ENCODE results near the gene BNC1. TPM values are rescaled to one million over a fixed set of nuclear protein-coding genes. Genes with fewer than 3 reads are reported as not detected.

Gene BNC1
- total RNA-seq, 2 experiments from 2014 or later: not detected

DNA sequence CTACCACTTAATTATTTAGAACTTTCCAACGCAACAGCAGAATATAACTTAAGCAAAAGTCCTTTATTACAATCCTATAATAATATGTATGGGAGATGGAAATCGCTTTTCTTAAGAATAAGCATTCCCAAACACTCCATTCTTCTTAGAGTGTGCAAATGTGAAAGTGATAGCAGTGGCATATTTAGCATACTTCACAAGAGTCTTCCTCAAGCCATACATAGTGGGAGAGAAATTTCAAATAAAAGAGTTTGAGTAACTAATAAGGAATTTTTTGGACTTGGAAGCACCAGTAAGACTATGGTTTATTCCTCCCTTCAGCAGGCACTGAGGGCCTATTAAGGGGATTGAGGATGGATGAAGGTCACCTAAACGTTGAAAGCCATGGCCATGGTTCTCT is 22.1 kb upstream of the BNC1 start:
- DNase-seq: no peak
- Mint-ChIP-seq H3K36me3 (no peaks in the 10 kb centered on the region), H3K9me3 (ENCODE audit: low read depth) (no peaks in the 10 kb centered on the region), H3K27me3 (peaks cover 22% of the 10 kb centered on the region), H3K27ac (no peak overlapping the region), H3K4me1 (no peaks in the 10 kb centered on the region), H3K4me3 (no peak overlapping the region)
- CTCF ChIA-PET: no interaction called here
- ATAC-seq: no peak

DNA sequence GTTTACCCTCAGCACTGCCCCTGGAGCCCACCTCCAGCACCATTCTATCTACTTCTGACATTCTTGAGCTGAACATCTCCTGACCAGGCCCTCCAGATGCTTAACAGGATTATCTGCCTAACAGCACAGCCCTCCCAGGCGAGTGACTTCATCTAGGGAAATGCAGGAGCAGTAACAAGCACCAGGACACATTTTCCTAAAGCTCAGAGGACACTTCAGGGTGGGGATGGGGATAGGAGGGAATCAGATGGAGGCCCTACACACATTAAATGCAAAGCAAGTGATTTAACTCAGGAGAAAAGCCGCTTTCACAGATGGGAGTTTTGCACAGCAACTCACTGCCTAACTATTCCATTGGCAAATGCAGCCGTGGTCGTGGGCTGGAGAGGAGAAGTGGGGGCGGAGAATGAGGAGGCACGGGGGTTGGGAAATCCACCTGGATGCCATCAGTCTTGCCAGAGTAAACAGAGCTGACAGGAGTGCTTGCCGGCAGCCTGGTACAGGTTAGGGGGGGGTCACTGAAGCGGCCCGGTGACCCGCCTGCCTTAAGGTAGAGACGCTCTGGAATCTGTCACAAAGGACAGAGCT is 21.3 kb upstream of the BNC1 start:
- Mint-ChIP-seq H3K27ac (no peak overlapping the region), H3K36me3 (no peaks in the 10 kb centered on the region), H3K9me3 (ENCODE audit: low read depth) (no peaks in the 10 kb centered on the region), H3K4me3 (no peak overlapping the region), H3K27me3 (peaks cover 22% of the 10 kb centered on the region), H3K4me1 (no peaks in the 10 kb centered on the region)
- DNase-seq (no peak), ATAC-seq (no peak)
- CTCF ChIA-PET: no interaction called here

DNA sequence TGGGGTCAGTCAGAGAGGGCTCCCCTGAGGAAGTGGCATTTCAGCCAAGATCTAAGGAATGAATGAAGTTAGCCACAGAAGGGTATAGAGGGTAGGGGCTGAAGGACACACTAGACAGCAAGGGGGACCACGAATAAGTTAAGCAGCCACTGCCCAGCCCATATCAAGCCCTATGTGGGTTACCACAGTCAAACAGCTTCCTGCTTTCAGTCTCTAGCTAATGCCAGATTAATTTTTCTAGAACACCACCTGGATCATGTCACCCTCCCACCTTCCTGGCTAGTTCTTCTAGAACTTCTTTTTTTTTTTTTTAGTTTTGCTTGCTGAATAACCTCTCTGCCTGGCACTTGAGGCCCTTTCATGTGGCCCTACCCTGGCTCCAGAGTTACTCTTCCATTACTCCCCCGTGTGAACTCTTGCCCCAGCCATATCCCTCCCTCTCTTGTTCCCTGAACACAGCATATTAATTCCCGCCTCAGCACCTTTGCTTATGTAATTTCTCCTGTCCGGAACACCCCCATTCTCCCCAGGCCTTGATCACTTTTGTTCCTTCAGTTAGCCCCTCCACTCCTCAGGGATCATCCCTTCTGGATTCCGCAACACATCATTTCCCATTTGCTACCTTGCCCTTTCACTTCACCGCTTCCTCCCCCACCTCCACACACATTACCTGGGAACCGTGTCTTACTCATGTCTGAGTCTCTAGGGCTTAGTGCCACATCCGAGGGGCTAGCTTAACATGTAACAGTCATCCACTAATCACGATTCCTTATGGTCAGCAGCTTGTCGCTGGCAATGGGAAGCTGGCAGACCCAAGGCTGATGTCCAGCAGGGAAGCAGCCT is 20.6 kb upstream of the BNC1 start:
- Mint-ChIP-seq H3K4me3 (no peak overlapping the region), H3K36me3 (no peaks in the 10 kb centered on the region), H3K9me3 (ENCODE audit: low read depth) (no peaks in the 10 kb centered on the region), H3K27ac (no peak overlapping the region), H3K4me1 (no peaks in the 10 kb centered on the region), H3K27me3 (peaks cover 24% of the 10 kb centered on the region)
- ATAC-seq (no peak), DNase-seq (no peak)
- CTCF ChIA-PET: no interaction called here

DNA sequence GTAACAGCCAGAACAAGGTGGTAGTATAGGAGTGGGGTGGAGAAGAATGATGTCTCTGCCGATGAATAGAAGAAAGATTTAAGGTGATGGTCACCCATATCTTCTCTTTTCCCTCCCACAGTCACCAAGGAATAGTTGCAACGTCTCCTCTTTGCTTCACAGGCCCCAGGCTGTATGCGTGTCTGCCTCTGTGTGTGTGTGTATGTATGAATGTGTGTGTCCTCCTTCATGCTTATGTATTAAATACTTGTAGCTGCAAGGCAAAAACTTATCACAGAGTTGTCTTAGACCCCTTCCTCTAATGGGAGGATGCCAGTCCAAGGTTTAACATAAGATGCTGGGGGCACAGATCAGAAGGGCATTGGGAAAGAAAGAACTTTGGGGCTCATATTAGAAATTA is 19.1 kb upstream of the BNC1 start:
- Mint-ChIP-seq H3K4me3 (no peak overlapping the region), H3K4me1 (no peaks in the 10 kb centered on the region), H3K27ac (no peak overlapping the region), H3K9me3 (ENCODE audit: low read depth) (no peaks in the 10 kb centered on the region), H3K36me3 (no peaks in the 10 kb centered on the region), H3K27me3 (peaks cover 30% of the 10 kb centered on the region)
- ATAC-seq (no peak), DNase-seq (no peak)
- CTCF ChIA-PET: no interaction called here

DNA sequence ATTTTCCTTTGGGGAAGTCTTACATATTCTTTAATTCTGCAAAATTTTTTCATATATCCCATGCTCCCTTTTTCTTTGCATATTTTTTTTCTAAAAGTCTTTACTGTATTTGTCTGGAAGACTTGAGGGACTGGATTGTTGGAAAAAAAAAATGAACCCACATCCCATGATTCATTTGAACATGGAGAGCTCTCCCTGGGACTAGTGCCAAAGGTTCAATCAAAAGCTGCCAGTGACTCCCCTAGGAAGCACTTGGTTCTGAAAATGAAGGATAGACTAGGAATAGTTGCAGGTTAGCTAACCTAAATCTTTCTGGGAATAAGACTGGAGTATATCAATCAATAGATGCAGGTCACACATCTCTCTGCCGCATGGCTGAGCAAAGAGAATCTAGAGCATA is 16.4 kb upstream of the BNC1 start:
- H3K9me3 Mint-ChIP-seq (ENCODE audit: low read depth): no peaks in the 10 kb centered on the region
- peaks cover 34% of the 10 kb centered on the region for H3K27me3 Mint-ChIP-seq

DNA sequence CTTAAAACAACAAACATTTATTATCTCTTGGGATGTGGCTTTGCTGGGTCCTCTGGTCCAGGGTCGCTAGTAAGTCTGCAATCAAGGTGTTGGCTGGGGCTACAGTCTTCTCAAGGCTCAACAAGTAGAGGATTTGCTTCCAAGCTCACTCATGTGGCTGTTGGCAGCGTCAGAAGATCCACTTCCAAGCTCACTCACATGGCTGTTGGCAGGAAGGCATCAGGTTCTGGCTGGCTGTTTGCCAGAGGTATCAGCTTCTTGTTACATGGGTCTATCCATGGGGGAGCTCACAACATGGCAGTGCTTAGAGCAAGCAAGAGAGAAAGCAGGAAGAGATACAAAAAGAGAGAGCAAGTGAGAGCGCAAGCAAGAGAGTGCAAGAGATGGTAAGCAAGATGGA is 15.0 kb upstream of the BNC1 start:
- Mint-ChIP-seq H3K4me1 (no peaks in the 10 kb centered on the region), H3K9me3 (ENCODE audit: low read depth) (no peaks in the 10 kb centered on the region), H3K27me3 (peaks cover 32% of the 10 kb centered on the region), H3K4me3 (no peak overlapping the region), H3K36me3 (no peaks in the 10 kb centered on the region), H3K27ac (no peak overlapping the region)
- no peak for ATAC-seq
- CTCF ChIA-PET: no interaction called here
- DNase-seq: no peak

More for the DNA sequence above, 16.4 kb upstream of the BNC1 start:
- CTCF ChIA-PET: no interaction called here
- Mint-ChIP-seq H3K36me3 (no peaks in the 10 kb centered on the region), H3K27ac (no peak overlapping the region), H3K4me1 (no peaks in the 10 kb centered on the region), H3K4me3 (no peak overlapping the region)
- DNase-seq (no peak), ATAC-seq (no peak)

DNA sequence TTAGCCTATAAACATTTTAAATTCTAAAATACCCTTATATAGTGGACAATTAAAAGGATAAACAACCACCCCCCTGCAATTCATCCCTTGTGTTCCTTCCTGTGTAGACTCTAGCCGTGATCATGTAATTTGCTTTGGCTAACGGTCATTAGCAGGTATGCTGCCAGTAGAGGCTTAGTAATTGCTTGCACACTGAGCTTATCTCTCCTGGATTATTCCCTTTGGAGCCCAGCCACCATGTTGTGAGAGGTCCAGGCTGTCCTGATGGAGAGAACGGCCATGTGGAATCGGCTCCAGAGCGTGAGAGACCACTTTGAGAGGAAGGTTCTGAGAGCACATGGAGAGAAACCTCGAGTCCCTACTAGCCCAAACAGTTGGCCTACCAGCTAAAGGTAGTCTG is 11.0 kb upstream of the BNC1 start:
- no peaks in the 10 kb centered on the region for H3K4me1 Mint-ChIP-seq
- no peaks in the 10 kb centered on the region for H3K36me3 Mint-ChIP-seq
- no peaks in the 10 kb centered on the region for H3K9me3 Mint-ChIP-seq (ENCODE audit: low read depth)
- H3K27ac Mint-ChIP-seq: no peak overlapping the region
- no peak for DNase-seq
- no peak for ATAC-seq
- CTCF ChIA-PET: no interaction called here
- no peak overlapping the region for H3K4me3 Mint-ChIP-seq
- peaks cover 19% of the 10 kb centered on the region for H3K27me3 Mint-ChIP-seq

DNA sequence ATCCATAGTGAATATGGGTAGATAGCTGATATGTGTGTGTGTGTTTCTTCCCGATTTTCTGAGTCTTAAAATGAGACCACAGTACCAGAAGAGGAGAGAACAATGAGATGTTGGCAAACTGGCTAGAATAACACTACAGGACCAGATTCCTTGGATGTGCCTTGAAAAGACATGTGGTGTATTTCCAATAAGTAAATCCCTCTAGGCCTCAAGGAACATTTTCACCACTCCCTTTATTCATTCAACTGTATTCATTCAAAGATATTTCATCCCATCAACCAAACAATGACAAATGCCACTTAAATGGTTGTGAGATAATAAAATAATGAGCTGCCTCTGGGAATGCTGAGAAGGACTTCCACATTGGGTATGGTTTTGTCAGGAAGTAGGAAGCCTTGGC is 8.7 kb upstream of the BNC1 start:
- H3K4me3 Mint-ChIP-seq: no peak overlapping the region
- H3K27me3 Mint-ChIP-seq: peaks cover 21% of the 10 kb centered on the region
- H3K27ac Mint-ChIP-seq: no peak overlapping the region
- H3K9me3 Mint-ChIP-seq (ENCODE audit: low read depth): no peaks in the 10 kb centered on the region
- CTCF ChIA-PET: no interaction called here
- H3K4me1 Mint-ChIP-seq: no peaks in the 10 kb centered on the region
- ATAC-seq (no peak), DNase-seq (no peak)
- no peaks in the 10 kb centered on the region for H3K36me3 Mint-ChIP-seq

DNA sequence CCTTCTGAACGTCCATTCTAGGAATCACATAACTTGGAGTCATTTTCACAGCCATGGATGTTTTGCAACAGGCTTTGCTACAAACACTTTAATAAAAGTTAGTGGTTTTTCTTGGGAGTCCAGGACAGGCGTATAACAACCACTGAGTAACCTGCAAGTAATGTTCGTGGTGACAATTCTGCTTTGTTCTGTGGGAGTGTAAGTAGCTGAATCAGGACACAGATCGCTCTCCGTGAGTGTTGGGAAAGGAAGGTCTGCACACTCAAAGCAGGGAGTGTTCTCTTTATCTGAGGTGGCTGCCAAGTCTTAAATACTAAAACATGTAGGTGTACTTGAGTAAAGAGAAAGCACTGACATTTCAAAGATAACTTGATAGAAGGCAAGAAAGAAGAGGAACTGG is 7.9 kb upstream of the BNC1 start:
- DNase-seq: no peak
- no peak for ATAC-seq
- H3K4me1 Mint-ChIP-seq: no peaks in the 10 kb centered on the region
- no peaks in the 10 kb centered on the region for H3K36me3 Mint-ChIP-seq
- no peak overlapping the region for H3K27ac Mint-ChIP-seq
- H3K4me3 Mint-ChIP-seq: no peak overlapping the region
- H3K27me3 Mint-ChIP-seq: peaks cover 25% of the 10 kb centered on the region
- H3K9me3 Mint-ChIP-seq (ENCODE audit: low read depth): no peaks in the 10 kb centered on the region
- CTCF ChIA-PET: no interaction called here

DNA sequence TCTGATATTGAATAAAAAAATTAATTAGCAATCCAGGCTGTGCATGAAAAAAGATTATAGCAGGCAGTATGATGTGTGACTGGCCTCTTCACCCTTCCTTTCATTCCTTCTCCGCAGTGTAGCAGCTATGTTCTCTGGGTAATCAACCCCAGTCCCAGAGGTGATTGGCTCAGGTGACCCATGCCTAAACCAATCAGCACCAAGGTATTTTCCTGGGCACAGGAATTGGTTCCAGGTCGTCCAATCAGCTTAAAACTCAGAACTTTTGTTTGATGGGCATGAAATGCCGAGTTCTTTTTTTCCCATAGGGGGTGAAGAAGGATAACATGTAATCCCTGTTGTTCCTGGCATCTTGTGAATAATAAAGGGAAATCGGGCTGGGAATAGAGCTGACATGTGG is 5.8 kb upstream of the BNC1 start:
- H3K9me3 Mint-ChIP-seq (ENCODE audit: low read depth): no peaks in the 10 kb centered on the region
- DNase-seq: no peak
- peaks cover 39% of the 10 kb centered on the region for H3K27me3 Mint-ChIP-seq
- H3K36me3 Mint-ChIP-seq: no peaks in the 10 kb centered on the region
- no peaks in the 10 kb centered on the region for H3K4me1 Mint-ChIP-seq
- H3K4me3 Mint-ChIP-seq: no peak overlapping the region
- CTCF ChIA-PET: no interaction called here
- no peak overlapping the region for H3K27ac Mint-ChIP-seq
- ATAC-seq: no peak

DNA sequence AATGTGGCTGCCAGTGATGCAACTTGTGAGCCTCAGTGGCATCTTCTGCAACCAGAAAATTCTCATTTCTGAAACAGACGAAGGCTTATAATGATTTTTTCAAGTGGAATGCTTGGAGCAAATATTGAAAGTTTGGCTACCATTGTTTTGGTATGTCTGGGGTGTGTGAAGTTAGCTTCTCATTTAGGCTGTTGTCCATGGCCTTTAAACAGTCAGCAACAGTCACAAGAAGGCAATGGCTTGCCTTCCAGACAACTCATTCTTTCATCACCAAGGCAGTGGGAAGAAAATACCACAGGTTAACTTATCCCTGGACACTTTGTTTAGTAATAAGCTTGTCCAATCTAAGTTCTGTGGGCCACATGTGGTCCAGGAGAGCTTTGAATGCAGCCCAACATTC is 4.7 kb upstream of the BNC1 start:
- no peaks in the 10 kb centered on the region for H3K9me3 Mint-ChIP-seq (ENCODE audit: low read depth)
- CTCF ChIA-PET: no interaction called here
- no peak overlapping the region for H3K27ac Mint-ChIP-seq
- H3K4me3 Mint-ChIP-seq: no peak overlapping the region
- H3K4me1 Mint-ChIP-seq: peaks cover 2% of the 10 kb centered on the region
- H3K27me3 Mint-ChIP-seq: peaks cover 44% of the 10 kb centered on the region
- DNase-seq (no peak), ATAC-seq (no peak)
- no peaks in the 10 kb centered on the region for H3K36me3 Mint-ChIP-seq

DNA sequence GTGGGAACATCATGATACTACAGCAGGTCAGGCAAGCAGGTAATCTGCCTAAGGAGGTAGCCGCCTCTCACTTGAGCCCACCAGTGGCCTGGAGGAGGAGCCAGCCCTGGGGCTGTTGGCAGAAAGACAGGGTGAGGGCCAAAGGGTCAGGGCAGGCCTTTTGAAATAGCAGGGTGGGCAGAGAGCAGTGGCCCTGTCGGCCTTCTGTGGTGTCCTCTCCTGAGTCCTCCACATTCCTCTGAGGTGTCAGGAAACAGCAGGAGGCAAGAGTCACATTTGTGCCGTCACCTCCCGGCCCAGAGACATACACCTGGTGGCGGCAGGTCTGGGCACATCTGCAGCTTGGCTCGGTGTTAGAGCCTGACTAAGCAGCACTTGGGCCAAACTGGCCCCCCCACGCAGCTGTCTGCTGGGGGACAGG is 3.9 kb upstream of the BNC1 start:
- CTCF ChIA-PET: no interaction called here

DNA sequence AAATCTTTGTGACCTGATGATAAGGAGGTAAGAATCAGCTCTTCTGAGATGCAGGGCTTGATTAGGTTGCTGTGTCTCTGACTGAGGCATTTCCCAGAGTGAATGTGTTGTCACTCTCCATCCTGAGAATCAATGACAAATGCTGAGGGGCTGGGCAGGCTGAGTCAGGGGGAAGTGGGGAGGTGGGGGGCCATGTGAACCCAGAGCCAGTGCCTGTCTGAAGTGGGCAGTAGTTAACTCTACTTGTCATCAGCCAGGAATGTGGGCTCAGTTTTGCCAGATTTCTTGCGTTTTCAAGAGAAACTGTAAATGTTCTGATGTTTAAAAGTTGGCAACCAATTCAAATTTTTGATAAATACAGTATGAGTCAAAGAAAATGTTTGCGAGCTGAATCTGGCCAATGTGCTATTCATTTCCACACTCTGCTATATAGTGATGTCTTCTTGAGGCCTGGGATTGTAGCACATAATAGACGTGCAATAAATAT is 3.1 kb upstream of the BNC1 start:
- H3K4me3 Mint-ChIP-seq: no peak overlapping the region
- ATAC-seq (no peak), DNase-seq (no peak)
- H3K9me3 Mint-ChIP-seq (ENCODE audit: low read depth): no peaks in the 10 kb centered on the region
- CTCF ChIA-PET: no interaction called here
- peaks cover 9% of the 10 kb centered on the region for H3K4me1 Mint-ChIP-seq
- no peak overlapping the region for H3K27ac Mint-ChIP-seq
- no peaks in the 10 kb centered on the region for H3K36me3 Mint-ChIP-seq
- peaks cover 55% of the 10 kb centered on the region for H3K27me3 Mint-ChIP-seq

More for the DNA sequence above, 3.9 kb upstream of the BNC1 start:
- Mint-ChIP-seq H3K27ac (no peak overlapping the region), H3K4me1 (peaks cover 4% of the 10 kb centered on the region), H3K9me3 (ENCODE audit: low read depth) (no peaks in the 10 kb centered on the region), H3K36me3 (no peaks in the 10 kb centered on the region), H3K27me3 (peaks cover 49% of the 10 kb centered on the region), H3K4me3 (no peak overlapping the region)
- ATAC-seq: no peak
- no peak for DNase-seq

DNA sequence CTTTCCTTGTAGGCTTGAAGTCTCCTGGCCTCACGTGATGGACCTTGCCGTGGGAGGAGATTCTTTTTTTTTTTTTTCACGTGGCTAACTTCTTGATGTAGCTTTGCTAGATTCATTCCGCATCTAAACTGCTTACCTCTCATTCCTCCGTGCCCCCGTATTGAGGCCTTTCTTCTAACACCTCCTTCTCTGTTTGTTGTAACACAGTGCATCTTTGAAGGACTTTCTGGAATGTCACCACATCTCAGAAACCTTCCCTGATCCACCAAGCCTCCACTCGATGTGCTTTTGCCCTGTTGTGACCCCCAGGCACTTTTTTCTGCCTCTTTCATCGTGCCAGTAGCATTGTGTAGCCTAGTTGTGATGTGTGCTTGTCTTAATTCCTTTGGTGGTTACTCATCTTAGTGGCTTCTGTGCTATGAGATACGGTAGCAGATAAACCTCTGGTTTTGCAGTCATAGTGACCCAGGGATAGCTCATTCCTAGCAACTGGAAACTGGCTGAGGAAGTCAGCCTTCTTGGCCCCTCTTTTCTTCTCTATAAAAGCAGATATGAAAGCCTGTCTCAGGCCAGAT is 1.6 kb upstream of the BNC1 start:
- CTCF ChIA-PET: no interaction called here
- Mint-ChIP-seq H3K27ac (peak overlapping the region; percentile 4), H3K27me3 (peaks cover 70% of the 10 kb centered on the region)

More for the DNA sequence above, 1.6 kb upstream of the BNC1 start:
- Mint-ChIP-seq H3K36me3 (no peaks in the 10 kb centered on the region), H3K4me3 (no peak overlapping the region), H3K4me1 (peaks cover 9% of the 10 kb centered on the region), H3K9me3 (ENCODE audit: low read depth) (no peaks in the 10 kb centered on the region)
- DNase-seq (no peak), ATAC-seq (no peak)

Measured in activated CD8-positive, alpha-beta memory T cell treated with anti-CD3 and anti-CD28 coated beads, Interleukin-2, amount 10 ng/mL, durations not matched to agents 7 days and 5 days (primary cell).